D721Med (cell line): Measurements from ENCODE around the gene LGALS7B.

Experiments used
- DNase-seq: peaks from one replicate; pipeline ENCODE4 v3.0.0; 2011; ENCODE audit warnings: low spot score; ENCODE audit not compliant: insufficient read length
- FAIRE-seq: peaks from 2 replicates; lab custom pipeline; 2011; peaks lifted over from hg19 to GRCh38; lab: Jason Lieb, UNC
- TF ChIP-seq, protein P1 (sequence below): IDR thresholded peaks from 2 replicates; pipeline ENCODE4 v1.5.1; 2012; ENCODE audit warnings: mild to moderate bottlenecking, control low read depth; ENCODE audit not compliant: insufficient read depth; ENCODE audit errors: missing control alignments

LGALS7B gene

GRCh38 chr19:38837656-38838121 lies 48.7 kb downstream of the LGALS7B start:
- DNase-seq (no peak), FAIRE-seq (no peak)
- TF ChIP-seq, protein P1, sequence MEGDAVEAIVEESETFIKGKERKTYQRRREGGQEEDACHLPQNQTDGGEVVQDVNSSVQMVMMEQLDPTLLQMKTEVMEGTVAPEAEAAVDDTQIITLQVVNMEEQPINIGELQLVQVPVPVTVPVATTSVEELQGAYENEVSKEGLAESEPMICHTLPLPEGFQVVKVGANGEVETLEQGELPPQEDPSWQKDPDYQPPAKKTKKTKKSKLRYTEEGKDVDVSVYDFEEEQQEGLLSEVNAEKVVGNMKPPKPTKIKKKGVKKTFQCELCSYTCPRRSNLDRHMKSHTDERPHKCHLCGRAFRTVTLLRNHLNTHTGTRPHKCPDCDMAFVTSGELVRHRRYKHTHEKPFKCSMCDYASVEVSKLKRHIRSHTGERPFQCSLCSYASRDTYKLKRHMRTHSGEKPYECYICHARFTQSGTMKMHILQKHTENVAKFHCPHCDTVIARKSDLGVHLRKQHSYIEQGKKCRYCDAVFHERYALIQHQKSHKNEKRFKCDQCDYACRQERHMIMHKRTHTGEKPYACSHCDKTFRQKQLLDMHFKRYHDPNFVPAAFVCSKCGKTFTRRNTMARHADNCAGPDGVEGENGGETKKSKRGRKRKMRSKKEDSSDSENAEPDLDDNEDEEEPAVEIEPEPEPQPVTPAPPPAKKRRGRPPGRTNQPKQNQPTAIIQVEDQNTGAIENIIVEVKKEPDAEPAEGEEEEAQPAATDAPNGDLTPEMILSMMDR, result no peak

- FAIRE-seq (no peak), DNase-seq (no peak)
- TF ChIP-seq, protein P1, result no peak
Measured at GRCh38 chr19:38838208-38838985, 49.4 kb downstream of the LGALS7B start.

DNA sequence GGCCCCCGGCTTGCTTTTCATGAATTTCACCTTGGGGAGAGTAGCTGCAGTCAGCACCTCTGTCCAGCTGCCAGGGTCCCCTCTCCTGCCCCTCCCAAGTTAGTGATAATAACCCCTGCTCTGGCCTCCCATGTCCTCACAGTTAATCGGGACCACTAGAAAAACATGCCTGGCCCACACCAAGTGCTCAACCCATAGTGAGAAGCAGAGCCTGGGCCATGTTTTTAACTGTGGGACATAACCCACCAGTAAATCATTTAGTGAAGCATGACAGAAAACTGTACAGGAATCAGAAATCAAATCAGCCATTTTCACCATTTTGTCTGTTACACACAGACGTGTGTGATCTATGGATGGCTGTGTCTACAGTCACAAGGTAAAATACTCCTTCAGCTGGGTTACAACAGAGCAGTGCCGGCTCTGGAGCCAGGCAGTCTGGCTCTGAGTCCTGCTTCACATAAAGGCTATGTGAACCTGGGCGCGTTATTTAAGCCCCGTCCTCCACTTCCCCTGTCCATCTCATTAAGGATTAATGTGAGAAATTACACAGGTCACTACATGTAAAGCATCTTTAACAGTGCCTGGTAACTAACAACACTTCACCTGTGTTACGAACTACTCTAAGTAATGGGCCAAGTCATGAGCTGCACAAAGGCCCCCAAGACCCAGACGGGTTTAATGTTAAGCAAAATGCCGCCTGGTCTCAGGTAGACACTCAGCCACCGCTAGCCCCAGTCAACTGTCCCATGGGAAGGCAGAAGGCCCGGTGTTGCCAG lies 50.2 kb downstream of the LGALS7B start:
- DNase-seq (no peak), FAIRE-seq (no peak)
- TF ChIP-seq, protein P1, result no peak

DNA sequence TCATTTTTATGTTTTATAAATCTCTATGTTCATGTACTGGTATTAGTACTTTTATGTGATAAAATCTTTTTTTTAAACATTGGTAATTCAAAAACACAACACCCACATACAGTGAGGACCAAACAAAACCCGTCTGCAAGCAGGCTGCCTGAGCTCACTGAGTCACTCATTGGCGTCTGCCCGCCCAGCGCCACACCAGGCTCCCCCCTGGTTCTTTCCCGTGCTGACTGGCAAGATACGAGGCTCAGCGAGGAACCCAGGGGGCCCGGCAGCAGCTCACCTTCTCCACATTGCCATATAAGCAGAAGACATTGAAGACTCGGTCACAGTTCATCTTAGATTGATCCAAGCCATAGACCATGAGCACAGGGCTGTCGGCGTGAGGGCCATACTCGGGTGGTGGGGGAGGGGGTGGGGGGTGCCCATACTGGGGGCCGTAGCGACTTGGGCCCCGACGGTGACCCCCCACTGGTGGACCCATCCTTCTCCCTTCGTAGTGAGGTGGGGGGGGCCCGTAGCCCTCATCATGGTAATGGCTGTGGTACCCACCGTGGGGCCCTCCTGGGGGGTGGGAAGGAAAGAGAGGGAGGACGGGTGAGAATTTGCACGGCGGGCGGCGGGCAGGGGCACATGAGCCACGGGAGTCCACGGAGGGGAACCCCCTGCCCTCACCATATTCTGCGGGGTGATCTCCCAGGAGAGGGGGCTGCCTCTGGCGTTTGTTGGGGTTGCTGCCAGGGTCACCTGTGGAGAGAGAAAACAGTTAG lies 51.0 kb downstream of the LGALS7B start:
- DNase-seq (no peak), FAIRE-seq (no peak)
- TF ChIP-seq, protein P1, result no peak

GRCh38 chr19:38840583-38840968 lies 51.6 kb downstream of the LGALS7B start:
- DNase-seq (no peak), FAIRE-seq (no peak)
- TF ChIP-seq, protein P1, result no peak
